ENCODE data around the gene PDE4D.

Gene PDE4D

DNA sequence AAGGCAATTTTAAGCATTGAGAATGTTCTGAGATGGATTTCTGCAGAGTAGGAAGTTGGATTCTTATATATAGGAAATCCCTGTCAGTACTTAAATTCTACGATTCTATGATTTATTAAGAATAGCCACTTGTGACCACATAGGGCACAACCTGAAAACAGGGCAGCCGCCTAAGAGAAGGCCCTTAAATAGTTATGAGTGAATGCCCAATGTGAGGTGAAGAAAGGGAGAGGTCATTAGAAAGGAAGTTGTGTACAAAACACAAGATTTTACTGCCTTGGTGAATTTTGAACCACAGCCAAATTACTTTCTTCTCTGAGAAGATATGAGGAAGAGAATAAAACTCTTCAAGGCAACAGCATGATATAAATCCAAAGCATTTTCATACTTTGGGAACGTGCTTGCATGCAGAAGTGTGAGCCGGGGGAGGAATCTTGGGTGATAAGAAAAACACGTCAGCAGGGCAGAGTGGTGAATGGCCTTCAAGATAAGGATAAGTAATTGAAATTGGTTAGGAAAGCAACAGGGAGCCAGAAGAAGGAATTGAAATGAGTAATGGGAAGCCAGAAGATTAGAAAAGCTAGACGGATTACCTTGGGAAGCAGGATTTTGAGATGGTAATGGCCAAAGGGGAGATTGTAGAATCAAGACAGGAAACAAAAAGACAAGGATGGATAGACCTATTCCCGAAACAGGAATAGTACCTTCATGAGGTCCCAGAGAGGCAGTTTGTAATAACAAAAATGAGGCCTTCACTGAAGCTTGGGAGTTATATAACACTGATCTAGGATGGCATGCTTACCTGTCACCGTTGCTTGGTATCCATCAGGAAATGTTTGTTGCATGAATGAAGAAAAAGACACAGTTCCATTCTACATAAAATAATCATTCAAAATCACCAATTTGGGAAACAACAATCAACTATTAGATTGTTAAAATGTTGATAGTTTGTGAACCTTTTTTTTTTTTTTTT, 244.3 kb downstream of the PDE4D start:
- DNase-seq = no peak

DNA sequence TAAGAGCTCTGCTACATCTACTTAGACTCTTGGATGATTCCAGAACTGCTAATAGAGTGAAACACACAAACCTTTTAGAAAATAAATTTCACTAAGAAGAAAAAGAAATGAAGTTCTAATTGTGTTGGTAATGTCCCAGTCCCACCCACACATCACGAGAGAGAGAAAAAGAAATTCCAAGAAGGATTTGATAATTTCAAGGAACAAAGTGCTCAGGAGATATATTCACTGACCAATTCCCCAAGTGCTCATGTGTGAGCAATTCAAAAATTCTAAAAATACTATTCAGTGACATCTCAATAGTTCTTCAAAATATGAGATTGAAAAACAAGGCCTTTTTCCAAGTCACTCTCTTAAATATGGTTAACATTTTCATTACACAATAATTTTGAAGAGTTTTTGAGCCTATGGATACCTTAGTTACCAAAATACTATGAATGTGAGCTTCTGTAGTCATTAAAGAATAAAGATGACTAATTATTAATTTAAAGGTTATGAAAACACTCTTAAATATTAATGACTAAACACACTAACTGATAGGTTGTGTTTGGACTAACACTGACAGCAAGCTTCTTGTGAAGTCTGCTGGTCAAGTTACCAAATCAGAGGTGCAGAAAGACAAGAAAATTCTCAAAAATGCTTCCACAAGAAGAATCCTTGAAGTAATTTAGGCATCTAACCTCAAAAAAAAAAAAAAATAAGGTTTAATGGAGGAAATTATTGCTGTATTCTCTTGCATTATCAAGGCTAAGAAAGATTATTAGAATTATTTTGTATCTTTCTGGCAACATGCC, 245.3 kb downstream of the PDE4D start:
- no peak for DNase-seq

DNA sequence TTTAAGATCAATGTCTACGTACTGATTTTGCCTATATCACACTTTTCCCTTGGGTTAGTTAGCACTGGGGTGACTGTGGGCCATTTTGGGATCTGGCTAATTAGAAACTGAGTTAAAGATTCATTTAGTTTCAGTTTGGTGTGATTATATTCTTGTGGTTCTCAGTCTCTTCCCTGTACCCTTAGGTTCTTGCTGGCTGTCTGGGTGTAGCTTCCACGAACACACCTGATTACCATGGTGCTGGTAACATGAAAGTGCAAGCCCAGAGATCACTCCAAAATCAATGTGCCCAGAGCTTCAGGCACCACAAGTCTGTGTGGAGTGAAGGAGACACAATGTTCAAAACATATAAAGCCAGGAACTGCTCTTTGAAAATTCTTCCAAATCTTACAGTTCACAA, 248.1 kb downstream of the PDE4D start:
- DNase-seq = no peak

DNA sequence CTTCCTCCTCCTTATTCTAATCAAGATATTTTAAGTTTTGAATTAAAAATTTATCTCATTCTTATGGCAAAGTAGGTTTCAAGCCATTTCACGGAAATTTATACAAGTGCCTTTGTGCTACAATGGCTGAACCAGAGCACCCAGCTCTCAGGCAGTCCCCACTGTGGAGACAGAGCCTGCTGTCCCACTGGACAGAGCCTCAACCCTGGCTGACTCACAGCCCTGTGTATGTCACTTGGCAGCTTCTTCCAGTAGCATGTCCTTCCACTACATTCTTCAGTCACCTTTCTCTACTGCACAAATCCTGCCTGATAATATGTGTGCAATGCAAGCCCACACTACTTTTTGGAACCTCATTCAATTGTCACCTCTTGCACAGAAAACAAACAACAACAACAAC, 253.1 kb downstream of the PDE4D start:
- DNase-seq = no peak

DNA sequence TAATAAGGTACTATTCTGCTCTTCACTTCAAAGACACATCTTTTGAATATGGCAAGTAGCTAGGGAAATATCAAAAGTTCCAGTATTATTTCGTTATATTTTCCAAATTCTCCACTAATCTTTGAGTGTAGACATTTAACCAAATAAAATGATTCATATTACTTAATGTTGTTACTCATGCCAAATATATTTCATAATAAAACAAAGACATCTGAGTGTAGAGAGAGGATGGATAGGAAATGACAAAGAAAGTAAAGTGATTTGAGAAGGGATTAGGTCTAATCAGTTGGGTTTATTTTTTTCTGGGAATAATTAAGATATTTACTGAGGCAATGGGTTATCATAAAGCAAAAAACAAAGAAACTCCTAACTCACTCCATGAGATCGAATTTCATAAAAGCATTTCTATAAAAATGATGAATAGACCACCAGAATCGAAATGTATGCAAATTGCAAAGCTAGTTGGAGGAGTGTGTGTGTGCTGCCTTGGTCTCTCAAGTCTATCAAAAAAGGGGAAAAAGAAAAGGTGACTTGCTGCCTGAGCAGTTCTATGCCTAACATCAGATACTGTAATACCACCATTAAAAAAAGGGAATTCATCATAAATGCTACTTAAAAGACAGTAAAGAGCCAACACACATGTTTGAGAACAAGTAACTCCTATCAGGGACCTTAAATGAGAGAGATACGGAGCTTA, 255.5 kb downstream of the PDE4D start:
- DNase-seq = no peak

DNA sequence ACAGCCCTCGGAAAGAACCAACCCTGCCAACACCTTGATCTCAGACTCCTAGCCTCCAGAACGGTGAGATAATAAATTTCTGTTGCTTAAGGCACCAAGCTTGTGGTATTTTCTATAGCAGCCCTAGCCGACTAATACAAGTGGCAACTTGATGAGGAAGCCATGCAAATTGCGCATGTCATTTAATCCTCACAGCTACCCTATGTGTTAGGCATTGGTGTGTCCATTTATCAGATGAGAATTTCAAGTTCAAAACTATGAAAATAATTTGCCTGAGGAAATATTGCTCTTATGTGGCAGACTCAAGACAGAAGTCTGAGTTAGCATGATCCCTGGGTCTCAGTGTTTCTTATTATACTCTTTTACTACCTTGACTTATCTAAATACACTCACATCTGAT, 264.0 kb downstream of the PDE4D start:
- no peak for DNase-seq

DNA sequence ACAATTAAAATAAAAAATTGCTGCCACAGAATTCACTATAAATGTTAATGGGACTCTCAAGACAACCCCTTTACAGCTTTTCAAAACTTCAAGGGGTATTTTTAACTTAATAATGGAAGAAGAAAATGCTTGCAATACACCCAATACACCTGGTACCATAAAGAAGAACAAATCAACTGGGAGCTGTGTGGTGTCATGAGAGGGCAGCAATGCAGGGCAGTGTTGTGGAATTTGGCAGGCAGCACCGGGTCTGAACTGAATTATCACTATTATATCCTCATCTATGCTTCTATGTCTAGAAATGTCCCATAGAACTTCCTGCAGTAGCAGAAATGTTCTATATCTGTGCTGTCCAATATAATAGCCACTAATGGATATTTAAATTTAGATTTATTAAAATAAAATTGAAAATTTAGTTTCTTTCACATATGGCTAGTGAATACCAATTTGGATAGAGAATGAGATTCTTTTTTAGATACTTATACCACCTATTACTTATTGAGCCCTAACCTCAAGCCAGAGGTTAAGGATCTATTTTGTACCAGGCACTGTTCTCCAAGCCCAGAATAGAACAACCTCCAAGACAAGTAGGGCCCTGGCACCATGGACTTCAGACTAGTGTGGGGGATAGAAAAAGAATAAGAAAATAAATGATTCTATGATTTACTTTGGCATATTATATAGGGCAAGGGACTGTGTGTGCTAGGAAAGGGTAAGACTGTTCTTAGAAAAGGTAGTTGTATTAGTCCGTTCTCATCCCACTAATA, 265.3 kb downstream of the PDE4D start:
- DNase-seq = no peak

DNA sequence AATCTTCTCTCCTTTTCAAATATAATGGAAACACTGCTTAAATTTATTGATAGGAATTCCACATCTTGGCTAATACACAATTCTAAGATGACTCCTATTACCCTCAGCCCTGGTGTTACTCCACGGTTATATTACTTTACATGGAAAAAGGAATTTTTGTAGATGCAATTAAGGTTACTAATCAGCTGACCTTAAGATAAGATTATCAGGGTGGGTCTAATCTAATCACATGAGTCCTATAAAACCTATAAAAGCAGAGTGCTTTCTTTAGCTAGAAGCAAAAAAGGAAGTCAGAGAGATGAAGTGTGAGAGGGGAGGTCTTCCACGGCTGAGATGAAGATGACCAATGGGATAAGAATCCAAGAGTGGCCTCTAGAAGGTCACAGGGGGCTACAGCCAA, 268.6 kb downstream of the PDE4D start:
- no peak for DNase-seq

DNA sequence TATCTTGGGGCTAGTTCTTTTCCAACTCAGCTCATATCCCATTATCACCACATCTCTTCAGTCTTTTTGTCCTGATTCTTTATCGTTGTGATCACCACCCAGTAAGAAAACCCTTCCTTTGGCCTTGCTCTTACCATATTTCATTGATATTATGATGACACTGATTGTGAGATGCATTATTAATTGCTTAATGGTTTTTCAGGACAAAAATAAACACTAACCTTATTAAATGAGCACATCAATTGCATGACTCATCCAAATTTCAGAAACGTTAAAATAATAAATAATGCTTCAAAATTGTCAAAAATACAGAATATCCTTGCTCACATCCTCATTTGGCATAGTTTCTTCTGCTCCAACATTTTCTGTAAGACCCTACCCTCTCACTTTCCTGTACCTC, 270.7 kb downstream of the PDE4D start:
- DNase-seq = no peak

DNA sequence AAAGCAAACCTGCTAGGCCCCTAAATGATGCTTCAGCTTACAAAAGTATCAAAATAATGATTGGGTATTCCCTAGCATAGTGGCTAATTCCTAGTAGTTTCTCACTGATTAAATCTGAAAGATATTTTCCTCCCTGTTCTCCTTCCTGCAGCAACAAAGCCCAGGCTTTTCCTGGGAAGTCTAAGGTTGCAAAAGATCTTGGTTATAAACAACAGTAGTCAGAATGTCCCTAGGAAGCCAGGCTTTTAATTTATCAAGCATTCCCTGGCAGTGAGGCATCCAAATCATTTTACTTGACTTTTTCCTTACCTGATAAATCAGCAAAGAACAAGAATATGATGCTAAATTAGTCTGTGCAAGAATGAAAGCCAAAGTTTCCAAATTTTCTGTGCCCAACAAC, 272.0 kb downstream of the PDE4D start:
- DNase-seq = no peak

DNA sequence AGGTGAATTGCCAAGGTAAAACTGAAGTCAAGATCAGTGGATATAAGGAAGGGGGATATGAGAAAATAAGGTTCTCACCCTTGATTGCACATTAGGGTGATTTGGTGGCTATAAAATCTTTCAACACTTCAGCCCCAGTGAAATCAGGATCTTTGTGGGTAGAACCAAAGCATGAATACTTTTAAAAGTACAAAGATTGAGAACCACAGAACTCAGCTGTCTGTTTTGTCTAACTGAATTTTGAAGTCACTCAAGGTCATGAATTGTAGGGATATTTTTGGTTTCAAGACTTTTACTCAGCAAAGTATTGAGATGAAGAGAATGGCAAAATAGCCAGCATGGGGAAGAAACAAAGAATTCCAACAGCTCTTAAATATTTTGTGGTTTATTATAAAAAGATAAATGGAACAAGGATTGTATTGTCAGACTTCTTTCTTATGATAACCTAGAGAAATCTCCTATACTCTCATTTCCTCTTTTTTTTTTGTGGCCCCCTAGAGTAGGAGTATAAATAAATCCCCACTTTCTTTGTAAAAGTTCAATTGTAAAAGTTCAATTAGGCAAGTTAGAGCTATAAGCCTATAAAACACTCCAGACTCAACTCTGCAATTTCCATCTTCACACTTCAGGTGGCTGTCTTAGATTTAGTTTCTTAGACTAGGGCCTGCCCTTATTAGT, 272.9 kb downstream of the PDE4D start:
- DNase-seq = no peak

DNA sequence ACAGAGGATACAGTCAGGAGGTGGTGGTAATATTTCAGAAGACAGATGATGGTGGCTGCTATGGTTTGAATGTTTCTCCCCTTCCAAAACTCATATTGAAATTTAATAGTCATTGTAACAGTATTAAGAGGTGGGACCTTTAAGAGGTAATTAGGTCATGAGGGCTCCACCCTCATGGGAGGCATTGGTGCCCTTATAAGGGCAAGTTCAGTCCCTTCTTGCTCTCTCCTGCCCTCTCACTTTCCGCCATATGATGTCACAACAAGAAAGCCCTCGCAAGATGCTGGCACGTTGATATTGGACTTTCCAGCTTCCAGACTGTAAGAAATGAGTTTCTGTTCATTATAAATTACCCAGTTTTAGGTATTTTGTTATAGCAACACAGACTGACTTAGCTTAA, 274.9 kb downstream of the PDE4D start:
- no peak for DNase-seq

DNA sequence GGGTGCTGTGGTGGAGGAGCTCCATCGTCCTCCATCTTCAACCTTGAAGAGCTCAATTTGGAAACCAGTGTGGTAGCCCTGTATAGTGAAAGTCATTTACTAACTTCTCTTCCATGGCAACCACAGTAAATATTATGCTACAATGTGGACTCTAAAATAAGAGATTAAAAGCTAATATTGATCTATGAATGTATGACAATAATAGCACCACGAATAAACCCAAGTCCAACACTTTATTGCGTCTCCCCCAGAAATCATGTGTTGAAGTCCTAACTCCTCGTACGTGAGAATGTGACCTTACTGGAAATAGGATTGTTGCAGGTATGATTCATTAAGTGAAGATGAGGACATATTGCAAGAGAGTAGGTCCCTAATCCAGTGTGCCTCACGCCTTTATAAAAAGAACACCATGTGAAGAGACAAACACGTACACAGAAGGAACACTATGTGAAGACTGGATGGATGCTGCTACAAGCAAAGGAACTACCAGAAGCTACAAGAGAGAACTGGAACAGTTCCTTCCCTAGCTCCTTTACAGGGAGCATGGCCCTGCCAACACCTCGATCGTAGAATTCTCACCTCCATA, 276.2 kb downstream of the PDE4D start:
- no peak for DNase-seq

DNA sequence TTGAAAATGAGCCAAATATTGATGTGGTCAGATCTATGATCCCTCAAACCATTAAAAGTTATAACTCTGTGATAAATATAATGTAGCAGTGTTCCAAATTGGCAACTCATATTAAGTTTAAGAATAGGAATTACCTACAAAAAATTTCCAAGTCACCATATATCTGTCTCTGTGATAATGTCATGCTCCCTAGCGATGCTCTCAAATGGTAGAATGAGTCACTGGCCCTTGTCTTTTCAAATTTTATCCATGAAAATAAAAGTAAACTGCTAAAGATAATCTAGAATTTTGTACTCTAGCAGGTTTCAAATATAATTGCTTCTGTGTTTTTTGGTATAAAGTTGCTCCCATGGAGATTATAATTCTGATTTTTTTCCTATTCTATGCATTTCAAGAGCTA, 277.1 kb downstream of the PDE4D start:
- DNase-seq = no peak

DNA sequence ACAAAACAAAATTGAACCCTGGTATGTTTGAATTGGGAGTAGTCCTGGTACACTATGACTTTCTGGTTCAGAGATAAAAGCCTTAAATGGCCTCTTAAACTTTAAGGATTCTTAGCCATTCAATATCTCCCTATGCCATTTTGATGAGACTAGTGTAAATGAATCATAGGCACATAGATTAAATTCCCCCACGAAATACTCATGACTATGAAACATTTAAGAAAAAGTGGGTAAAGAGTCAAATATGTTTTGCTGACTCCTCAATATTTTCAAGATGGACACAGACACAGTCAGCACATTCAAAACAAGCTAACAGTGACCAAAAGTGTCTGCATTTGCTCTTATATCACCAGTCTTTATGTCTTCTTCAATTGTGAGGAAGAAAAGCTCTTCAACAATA, 278.3 kb downstream of the PDE4D start:
- DNase-seq = no peak

DNA sequence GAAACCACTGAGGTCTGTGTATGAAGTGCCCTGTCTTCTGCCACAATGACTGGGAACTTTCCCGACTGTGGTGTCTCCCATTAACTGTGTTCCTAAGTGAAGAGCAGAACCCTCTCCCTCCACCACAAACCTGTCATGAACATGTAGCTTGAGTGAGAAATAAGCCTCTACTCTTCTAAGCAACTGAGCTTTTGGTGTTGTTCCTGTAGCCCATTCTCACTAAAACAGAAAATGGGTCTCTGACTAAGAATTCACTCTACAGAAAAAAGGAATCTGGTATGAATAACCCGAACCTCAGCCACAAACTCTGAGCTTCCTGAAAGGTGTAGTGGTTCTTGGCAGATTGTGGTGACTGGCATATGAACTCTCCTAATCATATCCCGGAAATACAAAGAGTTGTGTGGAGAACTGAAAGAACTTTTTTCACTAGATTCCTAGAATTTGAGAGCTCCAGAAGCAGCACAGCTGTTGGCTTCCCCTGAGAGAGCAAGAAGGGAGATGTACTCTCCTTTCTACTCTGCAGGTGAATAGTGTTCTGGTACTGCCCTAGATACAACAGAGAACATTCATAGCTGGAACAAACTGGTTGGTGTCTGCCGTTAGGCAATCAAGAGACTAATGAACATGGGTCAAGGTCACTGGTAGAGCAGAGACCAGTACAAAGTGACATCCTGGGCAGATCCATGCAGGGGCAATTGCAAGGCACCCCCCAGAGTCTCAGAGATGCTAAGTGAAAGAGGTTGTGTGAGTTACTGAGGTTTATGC, 283.8 kb downstream of the PDE4D start:
- DNase-seq = no peak

DNA sequence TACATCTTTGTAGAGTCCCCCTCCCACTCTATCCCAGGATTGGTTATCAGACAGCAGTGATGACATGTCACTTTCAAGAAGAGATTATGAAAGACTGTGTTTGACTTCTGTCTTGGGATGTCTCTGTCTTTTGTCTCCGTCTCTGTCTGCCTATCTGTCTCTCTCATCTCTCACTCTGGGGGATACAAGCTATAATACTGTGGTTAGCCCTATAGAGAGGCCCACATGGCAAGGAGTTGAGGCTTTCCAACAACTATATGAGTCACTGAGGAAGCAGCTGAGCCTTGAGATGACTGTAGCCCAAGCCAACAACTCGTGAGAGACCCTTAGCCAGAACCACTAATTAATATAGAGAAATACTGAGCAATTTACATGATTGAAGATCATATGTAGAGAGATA, 284.8 kb downstream of the PDE4D start:
- DNase-seq = no peak

DNA sequence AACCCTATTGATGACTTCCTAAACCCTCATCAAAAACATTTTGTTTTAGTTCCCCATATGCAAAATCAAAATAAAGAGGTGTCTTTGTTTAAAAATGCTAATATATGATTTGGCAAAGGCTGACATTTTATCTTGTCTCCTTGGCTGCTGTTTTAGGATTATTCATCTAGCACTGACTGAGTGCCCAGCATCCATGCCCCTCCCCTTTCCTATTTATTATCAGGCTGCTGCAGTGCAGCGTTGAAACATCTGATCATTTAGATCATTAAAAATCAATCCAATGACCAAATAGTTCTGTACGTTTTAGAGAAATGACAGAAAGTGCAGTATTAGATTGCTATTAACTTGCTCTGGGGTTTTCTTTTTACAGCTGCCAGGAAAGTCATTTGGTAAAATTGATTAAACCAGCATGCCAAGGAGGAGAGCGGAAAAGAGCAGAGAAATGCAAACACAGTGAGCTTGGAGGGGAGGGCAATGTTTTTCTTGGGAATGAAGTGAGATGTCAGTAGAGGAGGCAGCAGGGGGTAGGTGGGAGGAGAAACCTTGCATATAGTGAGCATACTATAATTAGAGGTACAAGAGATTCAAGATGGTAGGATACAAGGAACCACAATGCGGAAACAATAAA, 286.3 kb downstream of the PDE4D start:
- DNase-seq = no peak

DNA sequence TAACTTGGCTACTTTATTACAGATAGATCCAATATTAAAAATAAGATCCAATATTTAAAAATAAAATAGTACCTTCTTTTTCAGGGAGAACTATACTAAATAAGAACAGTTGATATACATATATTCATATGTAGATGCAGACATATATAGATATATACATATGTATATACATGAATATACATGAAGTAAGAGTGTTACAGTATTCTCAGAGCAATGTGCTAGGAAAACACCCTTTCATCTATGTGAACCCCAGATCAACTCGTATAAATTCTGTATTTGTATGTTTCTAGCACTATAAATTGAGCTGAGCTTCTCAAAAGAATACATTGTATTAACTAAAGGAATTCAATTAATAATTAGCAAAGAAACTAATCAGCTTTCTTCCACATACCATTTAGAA, 287.6 kb downstream of the PDE4D start:
- no peak for DNase-seq

DNA sequence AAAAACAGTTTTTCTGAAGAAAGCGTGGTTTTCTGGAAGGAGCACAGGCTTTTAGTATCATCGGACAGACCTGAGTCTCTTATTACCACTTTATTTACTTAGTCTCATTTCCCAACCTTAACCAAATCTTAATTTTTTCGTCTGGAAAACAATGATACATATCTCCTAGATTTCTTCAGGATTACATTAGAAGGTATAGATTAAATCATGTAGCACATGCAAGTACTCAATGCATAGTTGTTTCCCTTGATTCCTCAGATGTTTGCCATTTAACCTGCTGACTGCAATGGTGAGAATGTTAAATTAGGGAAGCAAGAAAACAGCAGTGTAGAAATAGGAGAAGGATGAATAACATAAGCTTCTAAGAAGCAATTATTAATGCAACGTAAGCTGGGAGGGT, 289.4 kb downstream of the PDE4D start:
- no peak for DNase-seq

Data from left hindlimb (tissue), 1 donor.